Stimulated activated CD8-positive, alpha-beta memory T cell treated with anti-CD3 and anti-CD28 coated beads, Interleukin-7, amount 100 ng/mL, for 24 hours (primary cell): ENCODE data around the gene TMEM218.
"Not testable (repeated sequence)": the region's sequence is repeated elsewhere in the genome, so short reads cannot be mapped to it uniquely, and the experiment has no call there.

Experiments used
- DNase-seq: peaks from one replicate; pipeline ENCODE4 v3.0.0-alpha.2; 2020; ENCODE audit warnings: low read depth

Gene TMEM218

DNA sequence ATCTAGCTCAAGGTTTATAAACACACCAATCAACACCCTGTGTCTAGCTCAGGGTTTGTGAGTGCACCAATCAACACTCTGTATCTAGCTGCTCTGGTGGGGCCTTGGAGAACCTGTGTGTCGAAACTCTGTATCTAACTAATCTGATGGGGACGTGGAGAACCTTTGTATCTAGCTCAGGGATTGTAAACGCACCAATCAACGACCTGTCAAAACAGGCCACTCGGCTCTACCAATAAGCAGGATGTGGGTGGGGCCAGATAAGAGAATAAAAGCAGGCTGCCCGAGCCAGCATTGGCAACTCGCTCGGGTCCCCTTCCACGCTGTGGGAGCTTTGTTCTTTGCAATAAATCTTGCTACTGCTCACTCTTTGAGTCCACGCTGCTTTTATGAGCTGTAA, 21.3 kb downstream of the TMEM218 start:
- DNase-seq: not testable (repeated sequence)

DNA sequence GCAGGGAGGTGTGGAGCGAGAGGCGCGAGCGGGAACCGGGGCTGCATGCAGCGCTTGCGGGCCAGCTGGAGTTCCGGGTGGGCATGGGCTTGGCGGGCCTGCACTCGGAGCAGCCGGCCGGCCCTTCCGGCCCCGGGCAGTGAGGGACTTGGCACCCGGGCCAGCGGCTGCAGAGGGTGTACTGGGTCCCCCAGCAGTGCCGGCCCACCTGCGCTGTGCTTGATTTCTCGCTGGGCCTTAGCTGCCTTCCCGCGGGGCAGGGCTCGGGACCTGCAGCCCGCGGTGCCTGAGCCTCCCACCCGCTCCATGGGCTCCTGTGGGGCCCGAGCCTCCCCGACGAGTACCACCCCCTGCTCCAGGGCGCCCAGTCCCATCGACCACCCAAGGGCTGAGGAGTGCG, 21.9 kb downstream of the TMEM218 start:
- not testable (repeated sequence) for DNase-seq

- DNase-seq: no peak
These were observed 22.6 kb downstream of the TMEM218 start for GRCh38 chr11:125088576-125089455.

DNA sequence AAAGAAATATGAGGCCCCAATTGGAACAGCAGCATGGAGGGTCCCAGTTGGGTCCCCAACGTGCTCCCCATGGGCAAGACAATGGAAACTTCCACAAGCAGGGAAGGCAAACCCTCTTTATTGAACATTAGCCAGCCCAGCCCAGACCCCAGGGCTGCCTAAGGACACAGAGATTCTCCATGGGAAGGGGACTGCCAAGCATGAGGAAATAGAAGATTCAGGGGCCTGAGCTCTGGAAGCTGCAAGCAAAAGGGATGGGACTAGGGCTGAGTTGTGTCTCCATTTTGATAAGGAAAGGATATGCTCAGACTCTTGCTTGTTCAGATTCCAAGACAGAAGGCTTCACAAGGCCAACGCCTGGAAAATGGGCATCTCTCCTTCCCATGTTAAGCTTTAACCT, 23.3 kb downstream of the TMEM218 start:
- no peak for DNase-seq

- no peak for DNase-seq
These were observed 24.7 kb downstream of the TMEM218 start for GRCh38 chr11:125086633-125087296.

GRCh38 chr11:125085301-125086081, 25.9 kb downstream of the TMEM218 start:
- DNase-seq: no peak

GRCh38 chr11:125084761-125085231, 26.6 kb downstream of the TMEM218 start:
- DNase-seq: no peak

- DNase-seq: no peak
These were observed 27.4 kb downstream of the TMEM218 start for GRCh38 chr11:125084057-125084416.

DNA sequence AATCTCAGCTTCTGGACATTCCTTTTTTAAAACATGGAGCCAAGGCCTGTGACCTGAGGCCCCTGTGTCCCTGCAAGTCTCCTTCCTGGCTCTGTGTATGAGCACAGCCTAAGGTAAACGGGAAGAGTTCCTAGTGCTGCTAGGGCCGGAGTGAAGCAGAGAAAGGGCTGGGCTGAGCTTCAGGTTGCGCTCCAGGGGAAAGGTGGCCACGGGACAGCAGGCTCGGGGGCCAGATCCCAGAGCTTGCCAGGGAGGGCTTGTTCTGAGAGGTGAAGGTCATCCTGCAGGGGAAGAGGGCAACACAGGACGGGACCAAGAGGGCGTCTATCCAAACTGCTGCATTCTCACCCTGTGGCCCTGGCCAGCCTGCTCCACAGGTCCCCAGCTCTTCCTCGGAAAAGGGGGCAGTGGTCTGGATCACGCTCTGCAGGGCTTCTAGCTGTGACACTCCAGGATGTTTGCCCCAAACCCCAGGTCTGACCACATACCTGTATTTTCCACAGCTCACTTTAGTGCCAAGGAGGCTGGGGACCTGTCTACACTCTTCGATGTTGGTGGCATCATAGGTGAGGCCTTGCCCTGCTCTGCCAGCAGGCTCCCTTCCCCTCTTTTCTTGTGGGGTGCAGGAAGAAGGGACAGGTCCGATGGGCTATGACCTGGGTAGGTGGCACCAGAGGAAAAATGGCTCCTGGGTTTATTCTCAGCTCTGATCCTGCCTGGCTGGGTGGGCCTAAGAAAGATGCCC, 27.9 kb downstream of the TMEM218 start:
- no peak for DNase-seq

GRCh38 chr11:125082611-125083311, 28.7 kb downstream of the TMEM218 start:
- DNase-seq: no peak

GRCh38 chr11:125082040-125082439, 29.4 kb downstream of the TMEM218 start:
- no peak for DNase-seq

DNA sequence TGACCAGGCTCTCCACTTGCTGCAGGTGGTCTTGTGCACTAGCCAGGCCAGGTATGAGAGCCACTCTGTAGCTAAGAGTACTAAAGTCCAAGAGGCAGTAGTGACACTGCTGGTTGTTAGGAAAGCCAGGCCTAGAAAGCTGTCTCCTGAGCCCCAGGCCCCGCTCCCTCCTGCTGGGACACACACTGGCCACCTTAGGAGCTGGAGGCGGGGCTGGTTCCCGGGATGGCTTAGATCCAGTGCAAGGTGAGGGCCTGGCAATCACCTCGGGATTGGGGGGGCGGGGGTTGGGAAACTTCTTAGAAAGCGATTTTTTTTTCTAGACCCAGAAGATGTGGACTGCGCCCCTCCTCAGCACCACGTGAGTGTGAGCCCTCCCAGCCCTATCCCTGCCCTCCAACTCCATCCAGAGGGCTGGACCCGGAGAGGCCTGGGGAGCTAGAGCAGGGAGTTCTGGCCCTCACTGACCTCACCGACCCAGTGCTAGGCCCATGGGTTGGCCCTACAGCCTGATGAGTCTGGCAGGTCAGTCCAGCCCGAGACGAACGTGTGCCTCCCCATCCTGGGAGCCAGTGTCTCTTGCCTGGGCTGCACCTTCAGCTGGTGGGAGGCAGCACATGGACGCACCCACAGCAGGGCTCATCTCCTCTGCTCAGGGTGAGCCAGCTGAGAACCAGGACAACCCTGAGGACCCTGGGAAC, 30.2 kb downstream of the TMEM218 start:
- DNase-seq: no peak

DNA sequence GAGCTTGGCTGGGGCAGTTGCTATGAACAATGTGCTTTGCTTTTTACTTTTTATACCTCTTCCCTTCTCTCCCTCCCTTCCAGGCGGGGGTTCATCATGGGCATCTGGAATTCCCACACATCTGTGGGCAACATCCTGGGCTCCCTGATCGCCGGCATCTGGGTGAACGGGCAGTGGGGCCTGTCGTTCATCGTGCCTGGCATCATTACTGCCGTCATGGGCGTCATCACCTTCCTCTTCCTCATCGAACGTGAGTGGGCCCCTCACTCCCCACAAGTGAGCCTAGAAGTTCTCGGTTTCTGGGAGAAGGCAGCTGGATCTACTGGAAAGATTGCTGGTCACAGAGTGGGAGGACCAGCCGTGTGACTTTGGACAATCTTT, 30.9 kb downstream of the TMEM218 start:
- no peak for DNase-seq

DNA sequence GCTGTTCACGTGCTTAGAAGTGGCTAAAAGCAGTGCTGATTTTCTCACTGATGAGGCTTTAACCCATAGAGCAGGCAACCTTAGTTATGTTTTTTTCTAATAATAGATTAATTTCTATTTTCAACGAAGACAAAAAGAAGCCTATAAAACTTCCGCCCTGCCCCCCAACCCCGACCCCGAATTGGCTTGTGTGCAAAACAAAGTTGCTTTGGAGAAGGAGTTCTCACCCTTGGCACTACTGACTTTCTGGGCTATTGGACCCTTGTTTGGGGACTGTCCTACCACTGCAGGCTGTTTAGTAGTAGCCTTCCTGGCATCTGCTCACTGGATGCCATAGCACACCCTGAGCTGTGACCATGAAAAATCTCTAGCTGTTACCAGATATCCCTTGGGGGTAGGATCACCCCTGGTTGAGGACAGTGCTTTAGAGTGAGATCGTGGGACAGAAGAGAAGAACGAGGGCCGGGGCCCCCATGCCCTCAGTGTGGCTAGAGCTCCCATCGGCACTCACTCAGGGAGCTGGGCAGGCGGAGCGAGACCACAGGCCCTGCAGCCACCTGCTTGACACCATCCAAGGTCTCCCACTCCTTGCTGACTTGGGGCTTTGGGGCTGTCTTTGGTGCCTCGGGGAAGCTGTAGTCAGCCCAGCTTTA, 31.4 kb downstream of the TMEM218 start:
- no peak for DNase-seq

DNA sequence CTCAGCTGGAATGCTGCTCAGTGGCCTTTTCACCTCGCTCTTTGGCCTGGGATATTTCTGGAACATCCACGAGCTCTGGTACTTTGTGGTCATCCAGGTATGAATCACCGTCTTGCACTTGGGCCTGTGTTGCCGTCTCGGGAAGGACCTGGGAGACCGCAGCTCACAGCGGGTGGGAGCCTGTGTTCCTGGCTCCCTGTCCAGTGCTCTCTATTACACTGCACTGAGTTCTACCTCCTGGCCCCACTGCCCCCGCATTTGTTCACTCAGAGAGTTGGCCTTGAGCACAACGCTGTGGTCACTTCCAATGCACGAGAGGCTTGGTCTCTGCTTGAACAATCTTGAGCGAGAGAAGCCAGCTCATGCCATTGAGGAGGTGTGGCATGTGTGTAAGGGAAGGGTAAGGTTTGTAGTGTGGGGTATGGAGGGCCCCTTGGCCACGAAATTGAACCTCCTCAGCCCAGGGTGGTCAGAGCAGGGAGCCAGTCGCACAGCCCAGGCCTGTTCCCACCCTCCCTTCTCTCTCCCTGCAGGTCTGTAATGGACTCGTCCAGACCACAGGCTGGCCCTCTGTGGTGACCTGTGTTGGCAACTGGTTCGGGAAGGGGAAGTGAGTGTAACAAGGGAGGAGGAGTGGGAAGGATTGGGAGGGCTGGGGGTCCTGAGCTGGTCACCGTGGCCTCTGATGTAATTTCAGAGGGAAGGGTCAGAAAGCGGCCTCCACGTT, 32.1 kb downstream of the TMEM218 start:
- no peak for DNase-seq

GRCh38 chr11:125078516-125079140, 32.8 kb downstream of the TMEM218 start:
- no peak for DNase-seq

GRCh38 chr11:125078016-125078415, 33.4 kb downstream of the TMEM218 start:
- DNase-seq: no peak

- no peak for DNase-seq
These were observed 35.0 kb downstream of the TMEM218 start for GRCh38 chr11:125076378-125076945.

GRCh38 chr11:125075900-125076317, 35.5 kb downstream of the TMEM218 start:
- no peak for DNase-seq
